Ovary (tissue), 3 donors: ENCODE results near the gene MED1.

Experiments used
- CTCF ChIP-seq, 3 donors: fragments of 450-650 bp in 2 of 3; fragments of 200-600 bp in 1 of 3; IDR thresholded peaks; one replicate each; pipeline versions ENCODE4 v1.5.1 to v1.8.0; 2016 to 2022; ENCODE audit warnings: antibody characterized with exemption in 3 of 3, mild to moderate bottlenecking in 1 of 3
- EP300 ChIP-seq: sonication (generic); formaldehyde crosslinking; IDR thresholded peaks from one replicate; pipeline ENCODE4 v1.6.1; 2017; ENCODE audit warnings: antibody characterized with exemption
- POLR2A ChIP-seq: fragments of 450-650 bp; IDR thresholded peaks from one replicate; pipeline ENCODE4 v1.6.1; 2017; ENCODE audit warnings: antibody characterized with exemption, mild to moderate bottlenecking, moderate library complexity
- donor health status: DM: no; HTN: no; CAD: no.

- no peak for TF ChIP-seq CTCF (IDR thresholded peaks at IDR 0.05)
- no peak for TF ChIP-seq POLR2A
- no peak for TF ChIP-seq EP300
Measured at GRCh38 chr17:39450051-39450450, 1.0 kb downstream of the MED1 start.
